ENCODE results near the gene OR51A7. TPM values are rescaled to one million over a fixed set of nuclear protein-coding genes. Genes with fewer than 3 reads are reported as not detected.
A peak's percentile ranks its signal among the peaks of the same experiment; 100 is the strongest.
"Not testable (repeated sequence)": the region's sequence is repeated elsewhere in the genome, so short reads cannot be mapped to it uniquely, and the experiment has no call there.

OR51A7 gene, protein sequence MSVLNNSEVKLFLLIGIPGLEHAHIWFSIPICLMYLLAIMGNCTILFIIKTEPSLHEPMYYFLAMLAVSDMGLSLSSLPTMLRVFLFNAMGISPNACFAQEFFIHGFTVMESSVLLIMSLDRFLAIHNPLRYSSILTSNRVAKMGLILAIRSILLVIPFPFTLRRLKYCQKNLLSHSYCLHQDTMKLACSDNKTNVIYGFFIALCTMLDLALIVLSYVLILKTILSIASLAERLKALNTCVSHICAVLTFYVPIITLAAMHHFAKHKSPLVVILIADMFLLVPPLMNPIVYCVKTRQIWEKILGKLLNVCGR
- polyA plus RNA-seq, result not detected

DNA sequence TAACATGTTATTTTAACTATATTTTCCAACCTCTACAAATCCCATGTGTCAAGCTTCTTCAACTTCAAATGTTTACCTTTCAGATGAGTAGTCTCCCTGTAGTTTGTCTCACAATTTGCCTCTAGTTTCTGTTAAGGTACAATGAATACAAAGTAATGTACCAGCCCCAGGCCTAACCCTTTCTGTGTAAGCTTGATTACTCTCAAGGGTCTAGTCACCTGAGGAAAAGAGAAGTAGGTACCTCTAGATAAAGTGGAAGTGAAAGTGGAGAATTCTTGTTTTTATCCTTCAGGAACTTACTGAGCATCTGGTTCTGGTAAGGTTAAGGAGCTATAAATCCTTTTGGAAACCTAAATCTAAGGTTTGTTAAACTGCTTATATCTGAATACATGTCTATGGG is at the start of gene OR51A7:
Gene OR51A7 (plus strand): TSS at position 300 of the 400 bp plus-strand sequence. CDS start 3,587 bp downstream, outside the sequence.
- H3K4me1 Mint-ChIP-seq, result peaks cover 4 to 6% (median 4%) of the 10 kb centered on the region in 3 donors
- H3K9me3 Mint-ChIP-seq, result peaks cover 0 to 4% (median 0%) of the 10 kb centered on the region in 3 donors
- no peaks in the 10 kb centered on the region for H3K27me3 Mint-ChIP-seq
- H3K4me3 Mint-ChIP-seq, result no peak within 1 kb of the TSS
- H3K36me3 Mint-ChIP-seq, result no peaks in the 10 kb centered on the region
- no peak within 1 kb of the TSS for H3K27ac Mint-ChIP-seq

- H3K9me3 Mint-ChIP-seq, H3K27ac Mint-ChIP-seq, H3K4me3 Mint-ChIP-seq, H3K4me1 Mint-ChIP-seq, H3K27me3 Mint-ChIP-seq, H3K36me3 Mint-ChIP-seq: not testable (repeated sequence)
Observed at GRCh38 chr11:4854286-4854685, 49.3 kb upstream of the OR51A7 start.

DNA sequence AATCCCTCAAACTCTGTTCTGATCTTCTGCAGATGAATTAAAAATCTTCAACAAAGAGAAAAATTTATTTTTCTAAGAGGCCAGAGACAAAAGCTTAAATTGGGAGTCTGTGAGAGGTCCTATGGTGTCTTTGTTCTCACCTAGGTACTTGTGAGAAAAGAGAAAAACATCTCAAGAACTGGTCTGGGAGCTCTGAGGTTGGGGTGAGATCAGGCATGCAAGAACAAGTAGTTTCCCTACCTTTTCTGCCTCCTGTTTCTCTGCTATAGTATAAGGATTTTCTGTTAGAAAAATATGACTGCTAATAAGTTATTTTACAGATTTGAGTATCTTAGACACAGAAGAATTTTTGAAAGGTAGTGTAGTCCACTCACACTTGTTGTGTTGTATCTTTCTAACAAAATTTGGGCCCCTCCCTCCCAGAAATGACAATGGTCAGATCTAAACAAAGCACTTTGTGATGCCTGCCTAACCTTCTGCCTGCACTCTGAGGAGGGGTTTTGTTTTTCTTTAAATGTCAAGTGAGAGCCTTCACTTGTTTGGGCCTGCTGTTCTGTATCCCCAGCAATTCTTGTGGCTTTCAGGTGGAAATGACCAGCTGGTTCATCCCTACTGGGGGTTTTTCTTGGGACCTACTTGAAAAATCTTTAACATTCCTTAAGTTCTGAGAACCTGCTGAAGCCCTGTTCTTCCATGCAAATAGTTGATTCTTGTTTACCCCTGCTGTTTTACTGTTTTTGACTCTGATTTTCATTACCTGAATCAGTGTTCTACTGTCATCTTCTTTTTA is 40.9 kb upstream of the OR51A7 start:
- no peaks in the 10 kb centered on the region for H3K27me3 Mint-ChIP-seq
- no peaks in the 10 kb centered on the region for H3K4me1 Mint-ChIP-seq
- no peak overlapping the region for H3K4me3 Mint-ChIP-seq
- H3K9me3 Mint-ChIP-seq, result peaks cover 0 to 9% (median 5%) of the 10 kb centered on the region in 3 donors
- H3K27ac Mint-ChIP-seq, result no peak overlapping the region
- peaks cover 2% of the 10 kb centered on the region for H3K36me3 Mint-ChIP-seq

- Mint-ChIP-seq H3K36me3 (peaks cover 2% of the 10 kb centered on the region), H3K4me3 (no peak overlapping the region), H3K27me3 (no peaks in the 10 kb centered on the region), H3K4me1 (no peaks in the 10 kb centered on the region), H3K9me3 (peaks cover 0 to 9% (median 5%) of the 10 kb centered on the region in 3 donors), H3K27ac (no peak overlapping the region)
Observed at GRCh38 chr11:4863876-4864275, 39.7 kb upstream of the OR51A7 start.

GRCh38 chr11:4865855-4866254 is 37.7 kb upstream of the OR51A7 start:
- Mint-ChIP-seq H3K27me3 (no peaks in the 10 kb centered on the region), H3K27ac (no peak overlapping the region), H3K36me3 (peaks cover 2% of the 10 kb centered on the region), H3K4me1 (no peaks in the 10 kb centered on the region), H3K9me3 (peaks cover 0 to 9% (median 0%) of the 10 kb centered on the region in 3 donors), H3K4me3 (no peak overlapping the region)

DNA sequence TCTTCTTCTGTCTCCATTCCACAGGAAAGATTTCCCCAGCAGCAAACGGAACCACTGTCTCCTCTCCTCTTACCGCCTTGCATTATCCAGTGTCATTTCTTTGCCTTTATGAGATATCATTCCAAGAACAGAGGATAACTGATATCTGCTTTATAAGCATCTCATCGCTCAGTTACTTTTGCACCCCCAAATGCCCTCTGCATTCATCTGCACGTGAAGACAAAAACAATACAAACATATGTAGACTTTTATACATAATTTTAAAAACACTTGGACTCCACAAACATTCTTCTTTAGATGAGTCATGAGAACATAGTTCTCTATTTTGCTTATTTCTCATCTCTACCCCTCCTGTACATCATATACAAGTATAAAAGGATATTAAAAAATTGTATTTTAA is 22.4 kb upstream of the OR51A7 start:
- H3K27me3 Mint-ChIP-seq, result no peaks in the 10 kb centered on the region
- H3K4me1 Mint-ChIP-seq, result no peaks in the 10 kb centered on the region
- H3K9me3 Mint-ChIP-seq, result peaks cover 0 to 2% (median 1%) of the 10 kb centered on the region in 3 donors
- H3K4me3 Mint-ChIP-seq, result no peak overlapping the region
- no peaks in the 10 kb centered on the region for H3K36me3 Mint-ChIP-seq
- no peak overlapping the region for H3K27ac Mint-ChIP-seq

DNA sequence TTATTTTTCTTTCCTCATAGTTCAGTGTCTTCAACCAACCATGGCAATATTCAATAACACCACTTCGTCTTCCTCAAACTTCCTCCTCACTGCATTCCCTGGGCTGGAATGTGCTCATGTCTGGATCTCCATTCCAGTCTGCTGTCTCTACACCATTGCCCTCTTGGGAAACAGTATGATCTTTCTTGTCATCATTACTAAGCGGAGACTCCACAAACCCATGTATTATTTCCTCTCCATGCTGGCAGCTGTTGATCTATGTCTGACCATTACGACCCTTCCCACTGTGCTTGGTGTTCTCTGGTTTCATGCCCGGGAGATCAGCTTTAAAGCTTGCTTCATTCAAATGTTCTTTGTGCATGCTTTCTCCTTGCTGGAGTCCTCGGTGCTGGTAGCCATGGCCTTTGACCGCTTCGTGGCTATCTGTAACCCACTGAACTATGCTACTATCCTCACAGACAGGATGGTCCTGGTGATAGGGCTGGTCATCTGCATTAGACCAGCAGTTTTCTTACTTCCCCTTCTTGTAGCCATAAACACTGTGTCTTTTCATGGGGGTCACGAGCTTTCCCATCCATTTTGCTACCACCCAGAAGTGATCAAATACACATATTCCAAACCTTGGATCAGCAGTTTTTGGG is 21.6 kb upstream of the OR51A7 start, which contains the start of gene OR51T1:
Gene OR51T1 (plus strand): TSS at position 41 of the 641 bp plus-strand sequence. CDS start 0 bp downstream, at position 41.
- Mint-ChIP-seq H3K9me3 (peaks cover 0 to 2% (median 0%) of the 10 kb centered on the region in 3 donors), H3K4me1 (no peaks in the 10 kb centered on the region), H3K36me3 (no peaks in the 10 kb centered on the region), H3K4me3 (no peak within 1 kb of the TSS), H3K27ac (no peak within 1 kb of the TSS), H3K27me3 (no peaks in the 10 kb centered on the region)

DNA sequence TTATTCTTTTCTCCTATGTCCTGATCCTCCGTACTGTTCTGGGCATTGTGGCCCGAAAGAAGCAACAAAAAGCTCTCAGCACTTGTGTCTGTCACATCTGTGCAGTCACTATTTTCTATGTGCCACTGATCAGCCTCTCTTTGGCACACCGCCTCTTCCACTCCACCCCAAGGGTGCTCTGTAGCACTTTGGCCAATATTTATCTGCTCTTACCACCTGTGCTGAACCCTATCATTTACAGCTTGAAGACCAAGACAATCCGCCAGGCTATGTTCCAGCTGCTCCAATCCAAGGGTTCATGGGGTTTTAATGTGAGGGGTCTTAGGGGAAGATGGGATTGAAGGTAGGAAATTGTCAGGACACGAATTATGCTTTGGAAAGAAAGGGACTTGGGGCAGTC is 21.0 kb upstream of the OR51A7 start:
- no peaks in the 10 kb centered on the region for H3K27me3 Mint-ChIP-seq
- H3K4me1 Mint-ChIP-seq, result no peaks in the 10 kb centered on the region
- H3K4me3 Mint-ChIP-seq, result no peak overlapping the region
- no peaks in the 10 kb centered on the region for H3K36me3 Mint-ChIP-seq
- no peak overlapping the region for H3K27ac Mint-ChIP-seq
- peaks cover 0 to 2% (median 0%) of the 10 kb centered on the region in 3 donors for H3K9me3 Mint-ChIP-seq

DNA sequence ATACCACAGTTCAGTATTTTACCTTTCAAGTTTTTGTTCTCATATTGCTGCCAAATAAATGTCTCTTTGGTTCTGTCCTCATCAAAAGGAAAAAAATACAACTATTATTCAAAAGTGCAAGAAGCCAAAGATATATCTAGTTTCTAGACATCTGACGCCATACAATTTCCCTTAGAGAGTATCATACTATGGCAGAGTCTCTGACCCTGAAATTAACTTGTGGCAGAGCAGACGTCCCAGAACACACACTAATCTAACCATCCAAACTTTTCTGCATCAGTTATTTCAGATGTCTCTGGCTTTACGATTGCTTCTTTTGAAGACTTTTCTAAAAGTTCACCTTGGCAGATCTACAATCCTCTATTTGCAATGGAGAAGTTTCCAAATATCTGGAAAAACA is 19.2 kb upstream of the OR51A7 start:
- Mint-ChIP-seq H3K4me1 (no peaks in the 10 kb centered on the region), H3K27me3 (no peaks in the 10 kb centered on the region), H3K9me3 (peaks cover 0 to 2% (median 0%) of the 10 kb centered on the region in 3 donors), H3K27ac (no peak overlapping the region), H3K36me3 (no peaks in the 10 kb centered on the region), H3K4me3 (no peak overlapping the region)

- no peak overlapping the region for H3K4me3 Mint-ChIP-seq
- H3K27me3 Mint-ChIP-seq, result no peaks in the 10 kb centered on the region
- no peak overlapping the region for H3K27ac Mint-ChIP-seq
- H3K4me1 Mint-ChIP-seq, result no peaks in the 10 kb centered on the region
- H3K36me3 Mint-ChIP-seq, result no peaks in the 10 kb centered on the region
- peaks cover 0 to 2% (median 0%) of the 10 kb centered on the region in 3 donors for H3K9me3 Mint-ChIP-seq
Observed at GRCh38 chr11:4886186-4886585, 17.4 kb upstream of the OR51A7 start.

DNA sequence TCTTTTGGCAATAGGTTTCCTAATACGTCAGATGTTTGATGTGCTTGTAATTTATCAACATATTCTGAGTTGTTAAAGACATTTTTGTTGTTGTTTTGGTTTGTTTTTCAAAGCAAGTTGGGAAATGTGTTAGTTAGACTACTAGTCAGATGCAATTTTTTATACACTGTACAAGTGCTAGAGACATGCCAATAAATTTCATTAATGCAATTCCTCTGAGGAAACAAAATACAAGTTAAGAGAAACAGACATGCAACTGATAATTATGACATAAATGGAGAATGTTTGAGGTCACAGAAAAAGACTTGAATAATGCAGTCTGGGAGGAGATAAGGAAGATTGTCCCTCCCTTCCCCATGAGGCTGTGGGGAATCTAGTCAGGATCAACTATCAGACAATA is 16.0 kb upstream of the OR51A7 start:
- peaks cover 0 to 2% (median 0%) of the 10 kb centered on the region in 3 donors for H3K9me3 Mint-ChIP-seq
- no peaks in the 10 kb centered on the region for H3K4me1 Mint-ChIP-seq
- no peaks in the 10 kb centered on the region for H3K36me3 Mint-ChIP-seq
- no peaks in the 10 kb centered on the region for H3K27me3 Mint-ChIP-seq
- no peak overlapping the region for H3K4me3 Mint-ChIP-seq
- no peak overlapping the region for H3K27ac Mint-ChIP-seq

DNA sequence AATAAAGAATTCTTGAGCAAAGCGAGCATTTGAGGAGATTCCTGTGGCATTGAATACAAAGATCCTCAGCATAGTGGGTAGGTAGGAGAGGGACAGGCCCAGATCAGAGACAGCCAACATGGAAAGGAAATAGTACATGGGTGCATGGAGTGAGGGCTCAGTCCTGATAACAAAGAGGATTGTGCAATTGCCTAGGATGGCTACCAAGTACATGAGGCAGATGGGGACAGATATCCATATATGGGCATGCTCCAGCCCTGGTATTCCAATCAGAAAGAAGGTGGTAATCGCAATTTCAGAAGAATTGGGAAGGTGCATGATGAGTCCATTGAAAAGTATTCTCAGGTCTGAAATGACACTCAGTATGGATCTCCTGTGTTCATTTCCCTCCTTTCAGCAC is 13.3 kb upstream of the OR51A7 start:
- H3K4me1 Mint-ChIP-seq, result no peaks in the 10 kb centered on the region
- no peak overlapping the region for H3K27ac Mint-ChIP-seq
- H3K9me3 Mint-ChIP-seq, result no peaks in the 10 kb centered on the region
- no peaks in the 10 kb centered on the region for H3K36me3 Mint-ChIP-seq
- H3K27me3 Mint-ChIP-seq, result no peaks in the 10 kb centered on the region
- no peak overlapping the region for H3K4me3 Mint-ChIP-seq

DNA sequence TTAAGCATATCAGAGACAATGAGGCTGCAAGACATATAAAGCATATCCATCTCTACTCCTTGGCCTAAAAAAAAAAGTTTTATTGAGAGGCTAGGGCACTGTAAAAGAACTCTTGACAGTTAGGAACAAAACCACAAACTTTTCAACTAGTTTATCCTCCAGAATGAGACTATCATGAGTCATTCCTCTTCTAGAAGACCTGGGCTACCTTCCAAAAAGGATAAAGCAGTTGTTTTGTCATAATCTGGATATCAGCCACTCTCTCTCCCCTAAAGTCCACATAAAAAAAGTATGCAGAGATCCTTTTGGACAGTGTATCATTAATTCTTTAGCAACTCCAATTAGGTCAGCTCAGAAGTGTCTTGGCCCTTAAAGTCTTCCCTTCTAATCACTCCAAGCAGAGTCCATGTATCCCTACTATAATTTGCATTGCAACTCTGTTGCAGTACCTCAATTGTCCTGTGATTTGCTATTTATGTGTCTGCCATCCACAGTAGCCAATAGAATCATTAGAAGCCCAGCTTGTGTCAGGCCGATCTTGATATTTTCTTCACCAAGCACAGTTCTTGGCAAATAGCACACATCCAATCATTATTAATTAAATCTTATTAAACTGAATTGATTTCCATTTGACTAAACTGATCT is 11.5 kb upstream of the OR51A7 start:
- Mint-ChIP-seq H3K27me3 (no peaks in the 10 kb centered on the region), H3K9me3 (no peaks in the 10 kb centered on the region), H3K4me1 (no peaks in the 10 kb centered on the region), H3K27ac (no peak overlapping the region), H3K4me3 (no peak overlapping the region), H3K36me3 (peaks cover 2% of the 10 kb centered on the region)

DNA sequence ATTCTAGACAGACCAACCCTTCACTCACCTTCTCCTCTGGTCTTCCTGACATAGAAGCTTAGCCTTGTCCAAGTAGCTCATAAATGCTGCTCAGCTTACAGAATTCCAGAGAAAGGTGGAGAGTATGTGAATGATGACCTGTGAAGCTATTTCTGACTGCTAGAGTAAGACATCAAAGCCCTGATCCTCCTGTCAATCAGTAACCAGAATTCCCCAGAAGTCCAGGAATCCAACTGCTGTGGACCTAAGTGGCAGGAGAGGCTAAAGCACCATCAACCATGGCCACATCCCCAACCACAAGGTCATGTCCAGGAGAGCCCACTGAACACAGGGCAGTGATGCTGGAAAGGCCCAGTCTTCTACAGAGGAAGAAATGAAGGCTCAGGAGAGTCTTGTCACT is 13.0 kb downstream of the OR51A7 start:
- Mint-ChIP-seq H3K9me3 (no peaks in the 10 kb centered on the region), H3K36me3 (no peaks in the 10 kb centered on the region), H3K4me1 (no peaks in the 10 kb centered on the region), H3K27ac (no peak overlapping the region), H3K4me3 (no peak overlapping the region), H3K27me3 (no peaks in the 10 kb centered on the region)

DNA sequence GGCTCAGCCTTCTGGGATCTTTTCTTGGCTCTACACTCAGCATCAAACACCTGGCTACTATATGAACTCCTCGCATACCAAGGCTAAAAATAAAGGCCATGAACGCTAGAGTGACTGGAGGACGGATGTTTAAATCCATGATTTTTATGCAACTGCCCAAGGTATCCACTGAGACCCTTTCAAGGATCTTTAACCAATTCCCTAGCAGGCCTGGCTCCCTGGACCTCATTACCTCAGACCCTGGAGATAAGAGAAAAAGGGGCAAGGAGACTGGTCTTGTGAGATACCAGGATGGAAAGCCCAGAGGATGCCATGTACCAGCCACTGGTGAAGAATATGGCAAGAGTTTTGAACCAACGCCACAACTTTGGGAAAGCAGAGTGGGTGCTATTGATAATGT is 15.7 kb downstream of the OR51A7 start, which contains the start of gene OR51G2:
Gene OR51G2 (minus strand): TSS at position 101 of the 400 bp plus-strand sequence. CDS start 3,687 bp downstream, outside the sequence.
- Mint-ChIP-seq H3K27ac (peak within 1 kb of the TSS in 1 of 3 donors; percentile 83), H3K4me3 (no peak within 1 kb of the TSS), H3K4me1 (no peaks in the 10 kb centered on the region), H3K36me3 (no peaks in the 10 kb centered on the region), H3K9me3 (no peaks in the 10 kb centered on the region), H3K27me3 (no peaks in the 10 kb centered on the region)
